ENCODE data around the gene ALDH3A2. TPM values are rescaled to one million over a fixed set of nuclear protein-coding genes. Genes with fewer than 3 reads are reported as not detected.

The ALDH3A2 gene
- total and polyA plus RNA-seq, 12 donors: 20.6 to 104 (median 66.1) TPM

DNA sequence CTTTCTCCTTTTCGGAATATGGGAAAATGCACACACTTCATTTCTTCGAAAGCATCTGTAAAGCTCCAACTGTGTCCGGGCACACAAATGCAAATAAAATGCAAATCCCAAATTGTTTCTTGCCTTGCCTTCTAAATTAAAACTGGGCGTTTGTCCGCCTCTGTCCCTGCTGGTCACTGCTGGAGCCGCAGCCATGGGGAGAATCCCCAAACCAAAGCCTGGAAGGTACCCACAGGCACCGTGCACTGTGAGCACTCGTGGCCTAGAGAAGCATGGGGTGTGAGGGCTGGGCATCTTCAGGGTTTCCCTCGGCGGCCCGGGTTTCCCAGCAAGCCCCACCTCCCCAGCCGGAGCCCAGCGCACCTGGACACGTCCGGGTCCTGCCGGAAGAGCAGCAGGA lies 64.9 kb downstream of the ALDH3A2 start:
- DNase-seq (no peak), ATAC-seq (no peak)
- H3K36me3 ChIP-seq: no peaks in the 10 kb centered on the region
- intact Hi-C loops (cut with DNase I): no loop called here
- TF ChIP-seq, protein P1, sequence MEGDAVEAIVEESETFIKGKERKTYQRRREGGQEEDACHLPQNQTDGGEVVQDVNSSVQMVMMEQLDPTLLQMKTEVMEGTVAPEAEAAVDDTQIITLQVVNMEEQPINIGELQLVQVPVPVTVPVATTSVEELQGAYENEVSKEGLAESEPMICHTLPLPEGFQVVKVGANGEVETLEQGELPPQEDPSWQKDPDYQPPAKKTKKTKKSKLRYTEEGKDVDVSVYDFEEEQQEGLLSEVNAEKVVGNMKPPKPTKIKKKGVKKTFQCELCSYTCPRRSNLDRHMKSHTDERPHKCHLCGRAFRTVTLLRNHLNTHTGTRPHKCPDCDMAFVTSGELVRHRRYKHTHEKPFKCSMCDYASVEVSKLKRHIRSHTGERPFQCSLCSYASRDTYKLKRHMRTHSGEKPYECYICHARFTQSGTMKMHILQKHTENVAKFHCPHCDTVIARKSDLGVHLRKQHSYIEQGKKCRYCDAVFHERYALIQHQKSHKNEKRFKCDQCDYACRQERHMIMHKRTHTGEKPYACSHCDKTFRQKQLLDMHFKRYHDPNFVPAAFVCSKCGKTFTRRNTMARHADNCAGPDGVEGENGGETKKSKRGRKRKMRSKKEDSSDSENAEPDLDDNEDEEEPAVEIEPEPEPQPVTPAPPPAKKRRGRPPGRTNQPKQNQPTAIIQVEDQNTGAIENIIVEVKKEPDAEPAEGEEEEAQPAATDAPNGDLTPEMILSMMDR (IDR thresholded peaks at IDR 0.05): no peak
- 81% methylated on average over 16 of the region's 16 CpGs for WGBS, 2 donors
- no peak overlapping the region for H3K27ac ChIP-seq
- H3K9me3 ChIP-seq: no peaks in the 10 kb centered on the region
- no peaks in the 10 kb centered on the region for H3K27me3 ChIP-seq
- H3K4me1 ChIP-seq: peaks cover 0 to 10% (median 0%) of the 10 kb centered on the region in 9 donors
- H3K4me3 ChIP-seq: no peak overlapping the region

DNA sequence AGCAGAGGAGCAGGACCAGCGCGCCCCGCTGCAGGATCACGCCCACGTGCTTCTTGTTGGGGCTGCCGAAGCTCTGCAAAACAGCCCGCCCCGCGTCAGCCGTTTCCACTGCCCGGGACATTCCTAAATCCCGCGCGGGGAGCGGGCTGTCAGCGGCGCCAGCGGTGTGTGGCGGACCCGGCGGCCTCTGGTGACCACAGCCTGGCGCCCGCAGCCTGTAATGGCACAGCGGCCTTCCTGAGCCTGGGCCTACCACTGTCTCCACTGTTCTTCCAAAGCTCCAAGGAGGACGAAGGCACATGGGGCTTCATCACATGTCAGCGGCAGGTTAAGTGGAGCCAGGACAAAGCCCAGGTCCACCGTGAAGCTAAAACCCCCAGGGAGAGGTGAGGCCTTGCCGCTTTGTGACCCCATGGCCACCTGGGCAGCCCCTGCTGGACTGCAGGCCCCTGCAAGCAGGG lies 65.4 kb downstream of the ALDH3A2 start:
- no peaks in the 10 kb centered on the region for H3K9me3 ChIP-seq
- intact Hi-C loops (cut with DNase I): no loop called here
- no peak for ATAC-seq
- TF ChIP-seq, protein P1 (IDR thresholded peaks at IDR 0.05): no peak
- DNase-seq: no peak
- no peaks in the 10 kb centered on the region for H3K27me3 ChIP-seq
- H3K27ac ChIP-seq: no peak overlapping the region
- H3K4me3 ChIP-seq: no peak overlapping the region
- no peaks in the 10 kb centered on the region for H3K36me3 ChIP-seq
- WGBS, 2 donors: 91% methylated on average over 22 to 28 of the region's 28 CpGs
- peaks cover 0 to 10% (median 0%) of the 10 kb centered on the region in 9 donors for H3K4me1 ChIP-seq

DNA sequence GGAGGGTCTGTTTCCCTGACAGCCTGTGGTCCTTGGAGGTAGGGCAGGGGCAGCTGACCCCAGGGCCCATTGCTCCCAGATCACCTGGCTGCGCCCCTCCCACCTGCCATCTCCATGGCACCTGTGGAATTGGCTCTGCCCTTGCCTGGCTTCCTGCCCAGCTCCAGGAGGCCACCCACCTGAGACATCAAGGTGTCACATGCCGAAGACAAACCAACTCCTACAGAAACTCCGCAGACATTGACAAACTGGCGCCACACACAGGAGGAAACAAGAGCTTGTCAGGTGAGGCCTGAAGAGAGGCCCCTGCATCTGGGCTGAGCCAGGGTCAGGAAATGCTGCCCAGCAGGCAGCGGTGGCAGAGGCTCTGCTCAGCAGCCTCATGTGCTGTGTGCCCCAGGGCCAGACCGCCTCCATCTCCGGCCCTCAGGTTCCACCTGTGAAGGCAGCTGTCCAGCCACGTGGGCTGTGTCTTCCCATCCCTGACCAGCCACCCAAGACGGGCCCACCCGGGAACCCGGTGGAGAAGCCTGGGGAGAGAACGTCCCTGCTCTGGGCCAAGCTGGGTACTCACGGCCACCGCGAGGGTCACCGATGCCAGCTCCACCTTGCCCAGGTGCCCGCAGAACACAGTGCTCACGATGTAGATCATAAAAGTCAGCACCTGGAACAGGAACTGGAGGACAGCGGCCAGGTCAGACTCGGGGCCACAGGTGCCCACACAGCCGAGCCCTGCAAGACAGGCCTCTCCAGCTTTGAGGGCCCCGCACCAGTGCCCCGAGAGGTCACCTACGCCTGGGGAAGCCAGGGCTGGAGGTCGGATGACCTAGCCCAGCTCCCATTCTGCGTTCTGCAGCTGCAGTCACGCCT lies 66.2 kb downstream of the ALDH3A2 start:
- WGBS, 2 donors: 93 to 95% methylated on average over 27 of the region's 27 CpGs
- no peak overlapping the region for H3K4me3 ChIP-seq
- no peak for ATAC-seq
- no peak for DNase-seq
- H3K4me1 ChIP-seq: peaks cover 0 to 10% (median 0%) of the 10 kb centered on the region in 9 donors
- intact Hi-C loops (cut with DNase I): no loop called here
- no peaks in the 10 kb centered on the region for H3K27me3 ChIP-seq
- TF ChIP-seq, protein P1 (IDR thresholded peaks at IDR 0.05): no peak
- H3K9me3 ChIP-seq: no peaks in the 10 kb centered on the region
- no peaks in the 10 kb centered on the region for H3K36me3 ChIP-seq
- H3K27ac ChIP-seq: no peak overlapping the region

DNA sequence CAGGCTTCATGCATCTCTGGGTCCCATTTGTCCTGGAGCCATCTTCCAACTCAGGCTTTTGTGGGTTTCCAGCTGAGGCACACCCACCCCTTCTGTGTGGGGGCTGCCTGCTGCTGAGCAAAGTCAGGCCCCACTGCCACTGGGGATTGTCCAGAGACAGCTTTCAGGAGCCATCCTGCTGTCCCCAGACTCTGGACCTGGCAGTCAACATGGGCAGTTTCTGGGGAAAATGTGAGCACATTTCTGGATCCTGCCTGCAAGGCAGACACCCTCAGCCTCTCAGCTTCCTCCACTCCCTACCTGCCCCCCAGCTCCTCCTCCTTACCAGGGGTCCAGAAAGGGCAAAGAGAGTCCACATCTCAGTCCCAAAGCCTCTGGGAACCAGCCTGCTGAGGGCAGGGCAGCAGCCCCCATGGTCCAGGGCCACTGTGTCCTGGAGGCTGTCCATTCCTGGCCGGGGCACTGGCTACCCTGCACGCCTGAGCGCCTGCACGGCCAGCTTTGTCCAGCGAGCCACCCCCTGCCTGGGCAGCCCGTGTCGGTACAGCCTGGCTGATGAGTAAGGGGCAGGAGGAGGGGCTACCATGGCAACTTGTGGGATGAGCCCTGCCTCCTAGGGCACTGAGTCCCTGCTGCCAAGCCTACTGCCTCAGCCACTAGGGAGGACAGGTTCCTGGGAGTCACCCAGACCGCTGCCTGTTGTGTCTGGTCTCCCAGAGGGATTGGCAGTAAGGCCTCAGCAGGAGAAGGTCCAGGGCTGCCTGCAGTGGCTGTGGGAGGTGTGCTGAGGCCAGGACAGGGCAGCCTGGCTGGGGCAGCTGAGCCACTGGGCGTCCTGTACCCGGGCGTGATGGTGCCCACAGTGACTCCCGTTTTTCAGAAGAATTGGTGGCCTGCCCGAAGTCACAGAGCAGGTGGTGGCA lies 67.8 kb downstream of the ALDH3A2 start, which contains the start of gene SLC47A2:
SLC47A2 (minus strand) TSS at position 477 of the 923 bp plus-strand sequence; CDS start at position 448, 29 bp downstream.
- Histone ChIP-seq H3K36me3 (no peaks in the 10 kb centered on the region), H3K9me3 (no peaks in the 10 kb centered on the region), H3K27me3 (no peaks in the 10 kb centered on the region), H3K27ac (no peak within 1 kb of the TSS), H3K4me1 (peaks cover 0 to 10% (median 6%) of the 10 kb centered on the region in 9 donors), H3K4me3 (no peak within 1 kb of the TSS)
- DNase-seq (peak in 1 of 2 donors; percentile 46), ATAC-seq (peak; percentile 52 to 96 (median 80))
- WGBS, 2 donors: 70 to 77% methylated on average over 13 of the region's 13 CpGs
- intact Hi-C loops (cut with DNase I): no loop called here
- TF ChIP-seq, protein P1 (IDR thresholded peaks at IDR 0.05): no peak

Data from heart right ventricle (tissue), 16 donors.